GM19467 (cell line): ENCODE measurements around the gene RASA3.
A peak's percentile ranks its signal among the peaks of the same experiment; 100 is the strongest.
"Not testable (repeated sequence)": the region's sequence is repeated elsewhere in the genome, so short reads cannot be mapped to it uniquely, and the experiment has no call there.

Source experiments
- ATAC-seq: cut with Tn5 transposase; IDR thresholded peaks from one replicate; pipeline ENCODE4 v1.9.1; 2021; ENCODE audit warnings: mild to moderate bottlenecking, moderate library complexity; ENCODE audit not compliant: unreplicated experiment

RASA3 gene

DNA sequence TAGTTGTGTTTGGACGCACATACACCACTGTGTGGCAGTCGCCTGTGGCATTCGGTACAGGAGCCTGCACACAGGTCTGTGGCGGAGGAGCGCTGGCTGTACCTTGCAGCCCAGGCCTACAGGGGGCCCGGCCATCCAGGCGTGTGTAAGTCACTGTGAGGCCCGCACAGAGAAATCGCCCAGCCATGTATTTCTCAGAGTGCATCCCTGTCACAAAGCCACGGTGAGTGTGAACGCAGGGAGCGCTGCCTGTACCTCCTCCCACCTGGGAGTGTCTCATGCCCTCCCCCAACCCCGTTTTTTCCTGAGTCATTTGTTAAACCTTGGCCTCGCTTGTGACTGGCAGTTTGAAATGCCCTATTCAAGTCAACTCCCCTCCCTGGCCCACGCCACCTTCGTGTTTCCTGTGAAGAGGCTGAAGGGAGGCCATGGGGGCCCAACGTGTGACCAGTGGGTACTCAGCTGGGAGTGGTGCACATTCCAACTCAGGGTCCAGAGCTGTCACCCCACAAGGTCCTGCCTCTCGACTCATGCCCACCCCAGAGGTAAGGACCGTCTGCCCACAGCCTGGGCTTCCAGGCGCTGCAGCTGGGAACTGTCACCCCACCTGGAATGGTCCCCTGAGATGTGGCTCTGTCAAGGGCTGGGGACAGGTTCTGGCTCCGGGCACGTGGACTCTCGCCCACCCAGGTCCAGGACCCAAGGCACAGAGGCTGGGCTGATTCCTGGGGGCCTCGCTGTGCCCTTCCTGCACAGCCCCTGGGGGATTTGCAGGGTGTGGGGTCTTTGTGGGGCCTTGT lies 11.6 kb upstream of the RASA3 start:
- ATAC-seq, result peak; percentile 48

DNA sequence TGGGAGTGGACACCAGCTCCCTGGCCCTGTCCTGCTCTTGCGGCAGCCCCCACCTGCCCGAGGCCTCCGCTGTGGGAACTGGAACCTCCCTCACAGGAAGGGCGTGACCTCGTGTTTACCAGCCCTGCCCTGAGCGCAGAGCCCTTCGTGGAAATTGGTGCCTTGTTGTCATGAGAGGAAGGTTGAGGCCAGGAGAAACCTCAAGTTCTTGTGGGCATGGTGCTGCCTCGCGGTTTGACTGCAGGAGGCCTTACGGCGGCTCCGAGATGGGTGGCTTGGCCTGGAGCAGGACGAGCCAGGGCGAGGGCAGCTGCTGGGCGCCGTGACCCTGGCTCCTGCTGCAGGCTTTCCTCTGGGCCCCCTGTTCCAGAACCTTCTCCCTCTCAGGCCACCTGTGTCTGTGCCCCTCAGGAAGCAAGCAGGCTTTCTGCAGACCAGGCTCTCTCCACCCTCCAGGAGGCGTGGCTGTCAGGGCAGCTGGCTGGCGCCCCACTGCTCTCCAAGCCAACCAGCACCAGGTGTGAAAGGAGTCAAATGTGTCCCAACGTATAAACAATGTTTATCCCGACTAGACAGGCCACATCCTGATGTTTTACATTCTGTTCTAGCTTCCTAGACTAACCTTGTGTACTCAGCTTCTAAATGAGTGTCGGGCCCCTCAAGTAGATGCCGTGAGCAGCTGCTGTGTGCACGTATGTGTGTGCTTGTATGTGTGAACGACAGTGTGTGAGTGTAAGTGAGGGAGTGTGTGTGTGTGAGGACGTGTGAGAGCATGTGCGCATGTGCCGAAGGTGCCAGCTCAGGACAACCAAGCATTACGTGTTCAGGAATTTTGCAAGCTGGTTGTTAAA lies 10.4 kb upstream of the RASA3 start:
- ATAC-seq, result no peak

DNA sequence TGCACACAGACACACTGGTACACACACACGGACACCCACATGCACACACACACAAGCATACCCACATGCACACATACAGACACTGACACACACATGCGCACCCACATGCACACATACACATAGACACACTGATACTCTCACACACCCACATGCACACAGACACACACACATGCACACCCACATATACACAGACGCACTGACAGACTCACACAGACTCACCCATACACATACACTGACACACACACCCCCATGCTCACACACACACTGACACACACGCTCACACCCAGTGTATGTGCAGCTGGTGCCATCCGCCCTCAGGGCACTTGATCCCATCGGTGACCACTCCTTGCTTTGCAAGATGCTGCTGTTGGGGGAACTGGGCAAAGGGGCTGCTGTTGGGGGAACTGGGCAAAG lies 9.7 kb upstream of the RASA3 start:
- no peak for ATAC-seq

DNA sequence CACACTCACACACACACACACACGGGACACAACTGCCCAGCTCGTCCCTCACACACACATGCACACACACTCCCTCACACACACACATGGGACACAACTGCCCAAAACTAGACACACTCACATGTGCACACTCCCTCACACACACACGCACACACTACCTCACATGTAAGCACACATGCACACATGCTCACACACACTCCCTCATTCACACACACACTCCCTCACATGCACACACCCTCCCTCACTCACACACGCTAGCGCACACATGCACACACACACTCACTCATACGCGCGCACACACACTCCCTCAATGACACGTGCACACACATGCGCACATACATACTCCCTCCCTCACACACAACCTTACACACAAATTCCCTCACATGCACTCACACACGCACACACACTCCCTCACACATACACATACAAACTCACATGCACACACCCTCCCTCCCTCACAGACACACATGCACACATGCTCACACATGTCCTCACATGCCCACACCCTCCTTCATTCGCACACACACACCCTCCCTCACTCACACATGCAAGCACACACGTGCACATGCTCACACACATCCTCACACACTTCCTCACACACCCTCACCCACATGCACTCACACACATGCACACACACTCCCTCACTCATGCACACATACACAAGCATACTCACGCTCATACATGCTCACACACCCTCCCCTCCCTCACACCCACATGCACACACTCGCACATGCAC lies 9.0 kb upstream of the RASA3 start:
- ATAC-seq, result no peak

DNA sequence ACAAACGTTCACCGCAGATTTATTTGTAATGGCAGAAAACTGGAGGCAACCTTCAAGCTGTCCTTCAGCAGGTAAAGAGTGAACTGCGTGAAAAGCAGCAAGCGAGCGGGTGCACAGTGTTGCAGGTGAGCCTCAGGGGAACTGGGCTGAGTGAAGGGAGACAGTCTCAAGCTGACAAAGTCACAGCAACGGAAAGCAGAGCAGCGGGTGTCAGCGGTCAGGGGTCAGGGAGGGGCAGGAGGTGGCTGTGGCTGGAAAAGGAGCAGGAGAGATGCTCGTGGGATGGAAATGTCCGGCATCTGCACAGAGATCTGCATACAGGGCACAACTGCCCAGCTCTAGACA lies 8.5 kb upstream of the RASA3 start:
- no peak for ATAC-seq

DNA sequence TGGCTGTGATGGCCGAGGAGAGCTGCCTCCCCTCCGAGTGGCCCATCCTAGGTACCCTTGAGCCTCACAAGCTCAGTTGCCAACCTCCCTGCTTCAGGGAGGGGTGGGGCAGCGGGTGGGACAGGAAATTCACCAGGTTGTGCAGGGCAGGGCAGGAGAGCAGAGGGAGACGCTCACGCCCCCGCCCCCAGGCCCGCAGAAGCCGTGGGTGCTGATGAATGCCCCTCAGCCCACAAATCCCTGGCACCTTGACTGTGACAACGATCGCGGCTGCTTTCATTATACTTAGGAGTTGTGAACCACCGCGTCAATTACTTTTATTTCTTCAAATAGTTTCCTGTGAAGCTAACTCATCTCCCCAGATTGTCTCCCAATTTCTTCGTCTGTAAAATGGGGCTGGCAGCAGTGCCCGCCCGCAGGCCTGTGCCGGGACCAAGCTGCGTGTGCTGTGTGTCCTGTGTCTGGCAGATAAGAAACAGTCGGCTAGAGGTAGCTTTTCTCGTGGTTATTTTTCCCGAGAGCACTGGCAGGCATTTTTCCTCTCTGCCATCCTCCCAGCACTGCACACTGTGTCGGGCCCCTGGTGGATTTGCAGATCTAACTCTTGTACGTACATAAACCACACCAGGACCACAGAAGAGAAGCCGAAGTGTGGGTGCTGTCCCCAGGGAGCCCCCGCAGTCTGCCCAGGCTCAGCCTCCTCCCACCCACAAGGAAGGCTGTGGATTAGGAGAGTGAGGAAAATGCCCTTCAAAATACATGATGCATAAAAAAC lies 7.9 kb upstream of the RASA3 start:
- ATAC-seq, result no peak

DNA sequence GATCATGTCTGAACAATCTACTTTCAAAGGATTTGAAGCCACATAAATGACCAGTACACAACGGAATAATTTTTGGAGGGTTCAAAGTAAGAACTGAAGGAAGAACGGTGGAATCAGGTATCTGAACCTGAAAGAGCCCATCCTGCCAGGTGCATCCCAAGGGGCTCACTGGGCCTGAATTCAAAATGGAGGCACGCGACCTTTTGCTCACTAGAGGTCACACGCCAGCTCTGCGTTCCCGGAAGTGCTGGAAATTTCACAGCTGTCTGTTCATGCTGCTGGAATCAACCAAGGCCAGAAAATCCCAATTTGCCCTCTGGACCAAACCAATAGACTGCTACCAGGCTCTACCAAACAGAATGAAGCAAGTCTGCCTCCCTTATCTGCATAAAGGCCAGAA lies 4.2 kb upstream of the RASA3 start:
- no peak for ATAC-seq

DNA sequence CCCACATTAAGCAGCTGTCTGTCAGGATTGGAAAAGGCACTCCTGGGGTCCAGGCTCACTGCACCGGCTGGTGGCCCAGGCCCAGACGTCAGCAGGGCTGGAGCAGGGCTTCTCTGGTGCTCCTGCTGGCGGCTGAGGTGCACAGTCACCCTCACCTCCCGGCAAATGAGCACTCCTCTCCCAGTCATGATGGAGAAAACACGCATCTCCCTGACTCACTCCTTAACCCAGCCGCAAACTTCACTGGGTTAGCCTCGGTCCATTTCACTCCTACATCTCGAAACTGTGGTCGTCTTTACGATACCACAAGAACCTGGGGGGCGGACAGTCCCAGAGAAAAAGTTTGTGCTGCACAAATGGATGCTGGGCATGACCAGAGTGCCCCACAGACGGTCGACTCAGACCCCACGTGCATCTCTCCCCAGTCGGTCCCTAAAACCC lies 3.3 kb upstream of the RASA3 start:
- ATAC-seq, result no peak

DNA sequence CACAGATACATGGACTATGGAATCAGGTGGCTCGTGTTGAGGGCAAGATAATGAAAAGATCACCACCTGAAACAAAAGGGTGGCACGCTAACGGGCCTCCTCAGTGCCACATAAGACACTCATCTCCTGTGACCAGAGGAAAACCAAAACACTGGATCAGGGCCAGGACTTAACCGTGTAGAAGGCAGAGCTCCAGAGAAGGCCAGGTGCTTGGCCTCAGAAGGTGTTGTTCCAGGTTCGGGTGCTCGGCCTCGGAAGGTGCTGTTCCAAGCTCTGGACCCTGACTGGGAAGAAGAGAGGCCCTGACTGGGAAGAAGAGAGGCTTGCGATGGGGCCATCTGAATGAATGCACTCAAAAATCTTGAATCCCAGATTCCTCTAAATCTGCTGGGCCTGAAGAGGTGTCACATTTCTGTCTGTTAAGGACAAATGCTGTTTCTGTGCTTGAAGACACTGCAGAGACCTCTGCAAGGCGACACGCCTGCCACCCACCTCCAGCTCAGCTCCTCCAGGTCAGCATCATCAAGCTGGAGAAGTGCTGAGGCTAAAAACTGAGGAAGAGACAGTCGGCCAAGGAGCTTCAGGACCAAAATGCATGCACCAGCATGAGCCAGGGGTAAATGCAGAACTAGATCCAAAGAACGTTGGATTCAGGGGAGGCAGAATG lies 2.7 kb upstream of the RASA3 start:
- ATAC-seq, result no peak

DNA sequence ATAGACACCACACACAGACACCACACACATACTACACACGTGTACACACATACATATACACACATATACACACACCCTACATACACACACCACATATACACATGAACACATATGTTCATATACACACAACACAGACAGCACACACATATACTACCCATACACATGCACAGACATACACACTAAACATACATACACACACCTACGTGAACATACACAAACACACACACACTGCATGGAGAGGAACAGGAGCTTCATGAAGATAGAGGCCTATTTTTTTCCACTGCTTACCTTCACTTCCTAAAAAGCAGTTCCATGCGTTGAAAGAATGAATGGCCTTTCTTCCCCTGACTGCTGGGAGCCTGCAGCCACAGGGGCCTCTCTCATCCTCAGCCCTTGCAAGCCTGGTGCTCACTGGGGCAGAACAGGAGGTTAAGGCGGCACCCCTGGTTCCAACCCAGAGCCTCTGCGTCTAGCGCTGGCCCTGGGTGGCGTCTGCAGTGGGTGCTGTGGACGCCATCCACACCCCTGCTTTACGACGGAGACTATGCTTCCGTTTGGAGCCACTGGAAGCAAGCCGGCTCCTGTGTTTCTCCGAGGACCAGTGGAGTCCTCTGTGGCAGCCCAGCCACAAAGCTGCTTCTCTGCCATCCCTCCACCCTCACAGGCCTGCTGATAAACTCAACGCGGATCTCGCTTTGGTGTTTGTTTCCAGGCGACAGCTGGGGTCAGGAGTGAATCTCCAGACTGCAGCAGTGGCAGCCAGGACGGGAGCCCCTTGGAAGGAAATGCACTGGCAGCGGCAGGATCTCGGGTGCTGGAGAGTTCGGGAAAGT lies 1.9 kb upstream of the RASA3 start:
- no peak for ATAC-seq

DNA sequence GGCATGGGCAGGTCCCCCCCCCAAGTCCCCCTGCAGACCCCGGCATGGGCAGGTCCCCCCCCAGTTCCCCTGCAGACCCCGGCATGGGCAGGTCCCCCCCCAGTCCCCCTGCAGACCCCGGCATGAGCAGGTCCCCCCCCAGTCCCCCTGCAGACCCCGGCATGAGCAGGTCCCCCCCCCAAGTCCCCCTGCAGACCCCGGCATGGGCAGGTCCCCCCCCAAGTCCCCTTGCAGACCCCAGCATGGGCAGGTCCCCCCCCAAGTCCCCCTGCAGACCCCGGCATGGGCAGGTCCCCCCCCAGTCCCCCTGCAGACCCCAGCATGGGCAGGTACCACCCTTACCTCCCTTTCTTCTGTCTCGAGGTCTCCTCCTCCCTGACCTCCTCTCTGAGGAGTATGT lies 1.1 kb upstream of the RASA3 start:
- ATAC-seq, result not testable (repeated sequence)

DNA sequence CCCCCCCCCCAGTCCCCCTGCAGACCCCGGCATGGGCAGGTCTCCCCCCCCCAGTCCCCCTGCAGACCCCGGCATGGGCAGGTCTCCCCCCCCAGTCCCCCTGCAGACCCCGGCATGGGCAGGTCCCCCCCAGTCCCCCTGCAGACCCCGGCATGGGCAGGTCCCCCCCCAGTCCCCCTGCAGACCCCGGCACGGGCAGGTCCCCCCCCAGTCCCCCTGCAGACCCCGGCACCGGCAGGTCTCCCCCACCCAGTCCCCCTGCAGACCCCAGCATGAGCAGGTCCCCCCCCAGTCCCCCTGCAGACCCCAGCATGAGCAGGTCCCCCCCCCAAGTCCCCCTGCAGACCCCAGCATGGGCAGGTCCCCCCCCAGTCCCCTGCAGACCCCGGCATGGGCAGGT lies 703 bp upstream of the RASA3 start:
- ATAC-seq, result not testable (repeated sequence)

DNA sequence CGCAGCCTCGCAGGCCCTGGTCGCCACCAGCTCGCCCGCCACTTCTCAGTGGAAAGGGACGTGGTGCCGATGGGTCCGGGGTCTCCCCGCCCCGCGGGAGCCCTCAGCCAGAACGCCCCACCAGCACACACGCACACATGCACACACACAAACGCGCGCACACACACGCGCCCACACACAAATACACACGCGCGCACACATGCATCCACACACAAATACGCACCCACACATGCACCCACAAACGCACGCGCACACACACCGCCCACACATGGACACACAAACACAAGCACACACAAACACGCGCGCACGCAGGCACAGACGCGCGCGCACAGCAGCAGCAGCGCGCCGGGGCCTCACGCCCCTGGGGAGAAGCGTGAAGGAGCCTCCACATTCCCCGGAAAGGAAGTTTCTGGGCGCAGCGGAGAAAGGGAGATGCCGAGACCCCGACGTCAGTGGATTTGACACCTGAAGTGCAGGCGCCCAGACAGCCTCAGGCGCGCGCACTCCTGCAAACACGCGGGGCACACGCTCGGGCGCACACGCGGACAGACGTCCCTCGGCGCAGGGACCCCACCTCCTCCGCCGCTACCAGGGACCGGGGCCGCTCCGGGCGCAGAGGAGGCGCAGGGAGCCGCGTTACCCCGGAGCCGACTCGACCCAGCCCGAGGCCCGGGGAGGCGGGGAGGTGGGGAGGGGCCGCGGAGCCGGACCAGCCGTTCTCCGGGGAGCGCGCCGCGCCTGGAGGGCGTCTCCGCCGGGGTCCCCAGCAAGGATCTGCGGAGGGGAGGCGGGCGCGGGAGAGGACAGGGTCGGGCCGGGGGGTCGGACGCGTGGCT lies 622 bp downstream of the RASA3 start:
- peak; percentile 7 for ATAC-seq

DNA sequence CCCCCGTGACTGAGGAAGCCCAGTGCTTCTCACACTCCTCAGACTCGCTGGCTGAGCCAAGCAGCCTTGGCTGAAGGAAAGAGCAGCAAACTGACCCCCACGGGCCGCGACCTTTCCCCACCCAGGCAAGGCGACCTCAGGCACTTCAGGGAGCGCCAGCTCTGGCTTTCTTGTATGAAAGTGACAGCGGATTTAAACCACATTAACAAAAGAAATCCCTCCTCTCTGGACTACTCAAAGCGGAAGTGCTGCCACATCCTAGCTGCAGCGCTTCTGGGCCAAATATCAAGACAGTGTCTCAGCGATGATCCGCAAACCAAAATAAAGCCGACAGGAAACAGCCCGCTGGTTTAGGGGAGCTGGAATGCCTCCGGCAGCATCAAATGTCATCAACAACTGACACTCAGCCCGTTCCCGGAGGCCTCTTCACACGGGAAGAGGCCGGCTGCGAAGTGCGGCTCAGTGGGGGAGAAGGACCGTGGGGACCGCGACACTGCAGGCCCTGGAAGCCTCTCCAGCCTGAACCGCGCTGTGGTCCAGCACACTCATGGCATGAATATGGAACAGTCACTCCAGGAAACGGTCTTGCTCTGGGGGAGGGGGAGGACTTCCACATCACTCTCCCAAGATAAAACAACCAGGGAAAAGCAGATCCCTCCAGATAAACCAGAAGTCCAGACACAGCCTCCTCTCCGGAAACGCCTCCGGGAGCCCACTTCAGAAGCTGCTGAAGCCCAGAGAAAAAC lies 1.4 kb downstream of the RASA3 start:
- no peak for ATAC-seq

DNA sequence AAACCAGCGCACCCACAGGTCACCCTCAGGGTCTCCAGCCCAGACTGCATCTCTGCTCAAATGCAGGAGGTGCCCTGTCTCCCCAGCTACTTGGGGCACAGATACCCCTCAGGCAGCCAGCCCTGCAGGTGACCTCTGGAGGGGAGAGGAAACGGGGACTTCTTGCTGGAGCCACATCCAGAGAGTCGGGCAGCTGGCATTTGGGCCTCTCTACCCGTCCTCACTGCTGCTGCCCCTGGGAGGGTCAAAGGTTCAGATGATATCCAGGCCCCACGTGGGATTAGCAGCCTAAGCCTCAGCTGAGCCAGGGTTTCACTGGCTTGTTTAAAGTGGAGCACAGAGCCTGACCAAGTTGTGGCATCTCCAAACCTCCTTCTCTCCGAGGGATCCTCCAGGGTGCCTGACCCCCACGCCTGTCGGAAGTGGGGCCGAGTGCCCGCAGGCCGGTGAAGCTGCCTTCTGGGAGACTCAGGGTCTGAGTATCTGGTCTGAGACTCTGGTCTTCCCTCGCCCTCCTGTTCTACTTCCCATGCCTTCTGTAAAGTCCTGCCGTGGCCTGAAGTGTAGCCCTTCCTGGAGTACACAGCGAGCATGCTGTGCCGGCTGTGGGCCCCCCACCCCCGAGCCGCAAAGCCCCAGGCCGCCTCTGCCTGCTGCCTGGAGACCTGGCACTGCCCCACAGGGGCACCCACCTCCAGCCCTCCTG lies 2.1 kb downstream of the RASA3 start:
- no peak for ATAC-seq

DNA sequence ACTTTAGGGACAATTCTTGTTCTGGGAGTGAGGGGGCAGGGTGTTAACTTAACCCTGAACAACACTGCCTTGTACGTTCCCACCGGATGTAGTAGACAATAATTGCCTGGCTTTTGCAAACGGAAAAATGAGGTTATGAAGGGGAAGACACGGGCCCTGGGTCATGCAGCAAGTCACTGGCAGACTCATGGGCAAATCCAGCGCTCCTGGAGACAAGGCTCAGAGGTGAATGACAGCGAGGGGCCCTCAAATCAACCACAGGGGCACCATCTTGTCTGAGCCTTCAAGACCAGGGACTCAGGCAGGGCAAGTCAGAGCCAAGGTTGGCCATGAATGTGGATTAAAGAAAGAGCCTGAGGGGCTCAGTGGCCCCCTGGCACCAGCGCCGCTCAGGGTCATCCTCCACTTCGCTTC lies 2.8 kb downstream of the RASA3 start:
- no peak for ATAC-seq
